UCSD-AML1 (cell line): ENCODE results near the gene PDE3B.
"Not testable (repeated sequence)": the region's sequence is repeated elsewhere in the genome, so short reads cannot be mapped to it uniquely, and the experiment has no call there.

Source experiments
- DNase-seq: peaks from one replicate; lab custom pipeline; 2025; ENCODE audit not compliant: unreplicated experiment; lab: John Stamatoyannopoulos, UW

PDE3B gene

GRCh38 chr11:14673824-14674405 is 30.3 kb downstream of the PDE3B start:
- peak; percentile 9 for DNase-seq

- DNase-seq: no peak
Observed at GRCh38 chr11:14676068-14676467, 32.5 kb downstream of the PDE3B start.

GRCh38 chr11:14677146-14677545 is 33.5 kb downstream of the PDE3B start:
- no peak for DNase-seq

GRCh38 chr11:14678350-14678749 is 34.7 kb downstream of the PDE3B start:
- no peak for DNase-seq

GRCh38 chr11:14679662-14680061 is 36.1 kb downstream of the PDE3B start:
- DNase-seq: no peak

- not testable (repeated sequence) for DNase-seq
Observed at GRCh38 chr11:14684234-14684915, 40.8 kb downstream of the PDE3B start.

GRCh38 chr11:14687456-14687855 is 43.9 kb downstream of the PDE3B start:
- DNase-seq: no peak

GRCh38 chr11:14687943-14688627 is 44.5 kb downstream of the PDE3B start:
- no peak for DNase-seq

- not testable (repeated sequence) for DNase-seq
Observed at GRCh38 chr11:14695656-14696055, 52.1 kb downstream of the PDE3B start.

GRCh38 chr11:14698771-14699170 is 55.2 kb downstream of the PDE3B start:
- no peak for DNase-seq

GRCh38 chr11:14700593-14700992 is 57.0 kb downstream of the PDE3B start:
- DNase-seq: no peak

- DNase-seq: no peak
Observed at GRCh38 chr11:14702760-14703159, 59.2 kb downstream of the PDE3B start.

GRCh38 chr11:14703731-14704130 is 60.1 kb downstream of the PDE3B start:
- DNase-seq: no peak

- DNase-seq: no peak
Observed at GRCh38 chr11:14705067-14705466, 61.5 kb downstream of the PDE3B start.

- no peak for DNase-seq
Observed at GRCh38 chr11:14713496-14714244, 70.1 kb downstream of the PDE3B start.

GRCh38 chr11:14715669-14716068 is 72.1 kb downstream of the PDE3B start:
- DNase-seq: not testable (repeated sequence)

- DNase-seq: no peak
Observed at GRCh38 chr11:14722496-14722895, 78.9 kb downstream of the PDE3B start.

GRCh38 chr11:14725150-14725549 is 81.5 kb downstream of the PDE3B start:
- DNase-seq: no peak

- no peak for DNase-seq
Observed at GRCh38 chr11:14727215-14727614, 83.6 kb downstream of the PDE3B start.

- no peak for DNase-seq
Observed at GRCh38 chr11:14727746-14728145, 84.1 kb downstream of the PDE3B start.

GRCh38 chr11:14740539-14740938 is 96.9 kb downstream of the PDE3B start:
- not testable (repeated sequence) for DNase-seq

- no peak for DNase-seq
Observed at GRCh38 chr11:14741195-14741594, 97.6 kb downstream of the PDE3B start.
